Endothelial cell (in vitro differentiated cells): ENCODE data around the gene ZCCHC24. TPM values are rescaled to one million over a fixed set of nuclear protein-coding genes. Genes with fewer than 3 reads are reported as not detected.

Experiments
- DNase-seq: peaks from one replicate; pipeline ENCODE4 v3.0.0; 2021; ENCODE audit warnings: low spot score
- H3K27ac Mint-ChIP-seq: one replicate; pipeline ENCODE4 v1.8.0; 2021; ENCODE audit warnings: mixed read lengths, inconsistent platforms; ENCODE audit not compliant: unreplicated experiment
- H3K27me3 Mint-ChIP-seq: one replicate; pipeline ENCODE4 v1.8.0; 2021; ENCODE audit warnings: mild to moderate bottlenecking, moderate library complexity, mixed read lengths, inconsistent platforms; ENCODE audit not compliant: unreplicated experiment
- H3K36me3 Mint-ChIP-seq: one replicate; pipeline ENCODE4 v1.8.0; 2021; ENCODE audit warnings: mild to moderate bottlenecking, low read depth, mixed read lengths, inconsistent platforms; ENCODE audit not compliant: unreplicated experiment
- H3K4me1 Mint-ChIP-seq: one replicate; pipeline ENCODE4 v1.8.0; 2021; ENCODE audit warnings: mild to moderate bottlenecking, mixed read lengths, inconsistent platforms; ENCODE audit not compliant: unreplicated experiment
- H3K4me3 Mint-ChIP-seq: one replicate; pipeline ENCODE4 v1.8.0; 2021; ENCODE audit warnings: mild to moderate bottlenecking, mixed read lengths, inconsistent platforms; ENCODE audit not compliant: unreplicated experiment
- H3K9me3 Mint-ChIP-seq: one replicate; pipeline ENCODE4 v1.8.0; 2021; ENCODE audit warnings: mixed read lengths, inconsistent platforms; ENCODE audit not compliant: unreplicated experiment
- CTCF ChIP-seq: fragments of 200-600 bp; sonication (generic); IDR thresholded peaks from one replicate; pipeline ENCODE4 v1.5.0; 2021; ENCODE audit warnings: antibody characterized with exemption; ENCODE audit not compliant: unreplicated experiment
- total RNA-seq: library from RNA; stranded (reverse); fragmentation: NEBNext Ultra II Directional; extraction: Animal tissue kit (Norgen Biotek cat#: 25700); gene quantifications from one replicate; pipeline ENCODE4 v1.2.1, GENCODE V29; 2021; ENCODE audit not compliant: unreplicated experiment

Gene ZCCHC24
- total RNA-seq, 1 donor from 2014 or later, result 60.0 TPM

GRCh38 chr10:79345241-79346011 lies 100.0 kb downstream of the ZCCHC24 start:
- Mint-ChIP-seq H3K4me3 (no peak overlapping the region), H3K36me3 (peaks cover 5% of the 10 kb centered on the region), H3K4me1 (no peaks in the 10 kb centered on the region), H3K27me3 (peaks cover 12% of the 10 kb centered on the region), H3K27ac (no peak overlapping the region), H3K9me3 (no peaks in the 10 kb centered on the region)
- no peak for DNase-seq
- no peak for TF ChIP-seq CTCF

DNA sequence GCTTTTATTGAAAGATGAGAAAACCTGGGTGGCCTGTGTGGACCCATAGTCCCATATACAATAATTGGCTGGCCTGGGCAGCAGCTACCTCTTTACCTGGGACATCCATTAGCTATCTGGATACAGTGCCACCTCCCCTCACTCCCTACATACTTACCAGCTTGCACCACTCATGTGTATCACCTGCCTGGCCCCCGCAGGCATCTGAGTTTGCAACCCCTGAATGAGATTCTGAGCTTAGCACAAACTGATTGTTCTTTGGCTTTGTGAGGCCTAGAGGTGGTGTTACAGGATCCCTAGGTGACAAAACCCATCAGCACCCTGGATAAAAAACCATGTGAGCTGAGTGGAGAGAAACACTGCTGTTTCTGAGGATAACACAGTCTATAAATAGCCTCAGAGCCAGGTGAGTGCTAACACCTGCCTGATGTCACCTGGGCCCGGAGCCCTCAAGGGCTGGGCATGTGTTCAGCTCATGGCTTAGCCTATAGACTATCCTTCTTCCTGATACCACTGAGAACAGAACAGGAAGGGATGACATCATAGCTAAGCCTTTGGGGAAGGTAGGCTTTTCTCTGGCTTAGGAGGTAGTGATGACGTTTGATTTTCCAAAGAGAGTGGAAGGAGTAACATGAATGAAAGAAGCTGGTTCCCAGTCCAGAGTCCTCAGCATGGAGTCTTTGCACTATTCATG lies 100.8 kb downstream of the ZCCHC24 start:
- no peak for TF ChIP-seq CTCF
- Mint-ChIP-seq H3K27me3 (peaks cover 12% of the 10 kb centered on the region), H3K9me3 (no peaks in the 10 kb centered on the region), H3K27ac (no peak overlapping the region), H3K4me3 (no peak overlapping the region), H3K4me1 (no peaks in the 10 kb centered on the region), H3K36me3 (no peaks in the 10 kb centered on the region)
- no peak for DNase-seq

DNA sequence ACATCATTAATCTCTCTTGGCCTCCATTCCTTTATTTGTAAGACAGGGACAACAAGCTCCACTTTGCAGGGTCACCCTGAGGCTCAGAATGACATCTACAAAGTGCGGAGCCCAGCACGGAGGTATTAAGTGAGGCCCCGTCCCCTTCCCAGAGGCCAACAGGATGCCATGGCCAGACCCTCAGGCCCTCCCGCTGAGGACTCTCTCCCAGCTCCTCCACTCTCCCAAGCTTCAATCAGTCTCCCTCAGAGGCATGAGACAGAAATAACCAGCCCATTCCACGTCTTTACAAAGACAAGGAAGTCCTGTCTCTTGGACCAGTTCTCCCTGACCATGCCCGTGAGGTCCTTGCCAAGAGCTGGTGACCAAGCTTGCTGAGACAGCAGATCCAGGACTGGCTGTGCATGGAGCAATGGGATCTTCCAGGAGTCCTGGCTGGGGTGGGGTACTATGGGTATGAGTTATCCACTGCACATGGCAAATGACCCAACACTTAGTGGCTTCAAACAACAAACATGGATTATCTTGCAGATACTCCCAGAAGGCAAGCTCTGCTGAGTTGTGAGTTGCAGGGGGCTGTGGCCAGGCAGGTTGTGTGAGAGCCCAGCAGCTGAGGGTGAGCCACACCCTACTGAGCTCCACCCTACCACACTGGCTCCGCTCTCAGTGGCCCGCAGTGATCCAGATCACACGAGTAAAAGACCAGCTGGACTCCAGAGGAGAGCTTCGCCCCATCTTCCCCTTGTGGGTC lies 102.4 kb downstream of the ZCCHC24 start:
- no peaks in the 10 kb centered on the region for H3K4me1 Mint-ChIP-seq
- no peak for DNase-seq
- no peak overlapping the region for H3K4me3 Mint-ChIP-seq
- no peaks in the 10 kb centered on the region for H3K9me3 Mint-ChIP-seq
- peaks cover 13% of the 10 kb centered on the region for H3K27me3 Mint-ChIP-seq
- H3K36me3 Mint-ChIP-seq, result no peaks in the 10 kb centered on the region
- no peak for TF ChIP-seq CTCF
- no peak overlapping the region for H3K27ac Mint-ChIP-seq

DNA sequence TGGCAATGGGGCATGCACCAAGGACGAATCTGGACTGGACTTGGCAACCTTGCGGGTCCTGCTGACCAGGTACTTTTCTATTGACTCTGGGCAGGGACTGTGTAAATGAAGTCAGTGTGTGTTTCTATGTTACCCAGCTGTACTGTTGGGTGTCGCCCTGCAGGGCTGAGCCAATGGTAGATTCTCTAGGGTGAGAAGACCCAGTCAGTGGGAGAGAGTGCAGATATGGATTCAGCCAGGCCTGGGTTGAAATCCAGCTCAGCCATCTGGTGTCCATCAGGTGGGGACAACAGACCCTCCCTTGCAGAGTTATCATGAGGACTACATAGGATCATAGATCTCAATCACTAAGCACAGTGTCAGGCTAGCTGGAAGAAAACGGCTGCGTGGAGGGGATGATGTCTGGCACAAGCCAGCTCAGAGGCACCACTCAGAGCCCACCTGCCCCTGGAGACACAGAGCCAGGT lies 103.1 kb downstream of the ZCCHC24 start:
- H3K27ac Mint-ChIP-seq, result no peak overlapping the region
- H3K27me3 Mint-ChIP-seq, result peaks cover 13% of the 10 kb centered on the region
- no peak overlapping the region for H3K4me3 Mint-ChIP-seq
- H3K36me3 Mint-ChIP-seq, result no peaks in the 10 kb centered on the region
- H3K4me1 Mint-ChIP-seq, result no peaks in the 10 kb centered on the region
- no peaks in the 10 kb centered on the region for H3K9me3 Mint-ChIP-seq
- no peak for TF ChIP-seq CTCF
- no peak for DNase-seq
